Activated CD8-positive, alpha-beta memory T cell treated with anti-CD3 and anti-CD28 coated beads for 36 hours (primary cell): Measurements from ENCODE around the gene FAM72B. TPM values are rescaled to one million over a fixed set of nuclear protein-coding genes. Genes with fewer than 3 reads are reported as not detected.
"Not testable (repeated sequence)": the region's sequence is repeated elsewhere in the genome, so short reads cannot be mapped to it uniquely, and the experiment has no call there.

ENCODE experiments used
- CTCF ChIA-PET: fragments of 350-600 bp; sonication (Branson Sonifier 250); formaldehyde crosslinking; loops from one replicate; lab custom pipeline; 2021; ENCODE audit warnings: antibody characterized with exemption; lab: Charles Lee
- POLR2A ChIA-PET: fragments of 350-600 bp; sonication (Branson Sonifier 250); formaldehyde crosslinking; loops from one replicate; lab custom pipeline; 2021; ENCODE audit warnings: antibody characterized with exemption; lab: Charles Lee
- total RNA-seq, 2 experiments: library from RNA; stranded (reverse); gene quantifications; one replicate each; pipeline ENCODE4 v1.2.3, GENCODE V29; 2021

Gene FAM72B
- total RNA-seq, 2 experiments from 2014 or later: 19.2 to 22.6 TPM

DNA sequence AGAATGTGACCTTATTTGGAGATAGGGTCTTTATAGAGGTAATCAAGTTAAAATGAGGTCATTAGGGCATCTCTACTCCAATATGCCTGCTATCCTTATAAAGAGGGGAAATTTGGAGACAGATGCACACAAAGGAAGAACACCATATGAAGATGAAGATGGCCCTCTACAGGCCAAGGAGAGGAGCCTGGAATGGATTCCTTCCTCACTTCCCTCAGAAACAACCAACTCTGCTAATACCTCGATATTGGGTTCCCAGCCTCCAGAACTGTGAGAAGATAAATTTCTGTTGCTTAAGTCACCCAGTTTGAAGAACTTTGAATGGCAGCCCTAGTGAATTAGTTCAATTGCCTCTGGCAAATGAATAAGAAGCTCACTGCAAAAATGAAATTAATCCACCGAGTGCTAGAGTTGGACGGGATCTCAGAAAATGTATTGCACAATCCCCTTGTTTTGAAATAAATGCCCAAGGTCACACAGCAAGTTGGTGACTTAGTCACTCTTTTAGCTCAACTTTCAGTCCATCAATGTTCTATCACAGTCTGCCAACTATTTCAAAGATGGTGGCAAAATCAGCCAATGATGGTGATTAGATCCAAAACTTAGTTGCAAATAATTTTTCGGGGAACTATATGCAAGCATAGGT lies 27.1 kb downstream of the FAM72B start:
- CTCF ChIA-PET, POLR2A ChIA-PET: not testable (repeated sequence)

DNA sequence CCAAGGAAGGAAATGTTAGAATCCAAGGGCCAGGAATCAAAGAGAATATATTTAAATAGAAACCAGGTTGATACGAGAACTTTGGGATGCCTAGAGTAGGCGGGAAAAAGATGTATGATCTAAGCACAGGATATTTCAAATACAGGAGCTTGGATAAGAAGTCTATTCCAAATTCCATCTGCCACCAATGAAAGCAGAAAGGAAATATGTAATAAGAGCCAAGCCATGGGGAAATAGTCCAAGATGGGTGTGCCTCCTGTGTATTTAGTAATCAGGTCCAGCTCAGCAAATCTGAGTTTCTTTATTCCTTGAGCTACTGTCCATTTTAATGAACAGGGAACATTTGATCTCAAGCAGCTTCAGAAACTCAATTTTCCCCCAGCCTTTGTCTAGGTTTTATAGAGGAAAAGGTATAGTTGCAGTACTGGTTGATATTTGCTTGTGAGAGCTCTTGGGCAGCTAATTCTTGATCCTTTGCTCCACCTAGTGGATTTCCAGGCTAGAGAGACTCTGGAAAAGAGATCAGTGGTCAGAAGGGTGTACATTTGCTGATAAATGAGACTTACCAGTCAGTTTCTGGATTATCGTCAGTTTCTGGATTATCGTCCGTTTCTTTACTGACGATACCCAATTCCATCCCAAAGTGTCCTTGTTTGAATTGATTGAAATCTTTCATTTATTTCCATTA lies 28.3 kb downstream of the FAM72B start:
- CTCF ChIA-PET, POLR2A ChIA-PET: not testable (repeated sequence)

DNA sequence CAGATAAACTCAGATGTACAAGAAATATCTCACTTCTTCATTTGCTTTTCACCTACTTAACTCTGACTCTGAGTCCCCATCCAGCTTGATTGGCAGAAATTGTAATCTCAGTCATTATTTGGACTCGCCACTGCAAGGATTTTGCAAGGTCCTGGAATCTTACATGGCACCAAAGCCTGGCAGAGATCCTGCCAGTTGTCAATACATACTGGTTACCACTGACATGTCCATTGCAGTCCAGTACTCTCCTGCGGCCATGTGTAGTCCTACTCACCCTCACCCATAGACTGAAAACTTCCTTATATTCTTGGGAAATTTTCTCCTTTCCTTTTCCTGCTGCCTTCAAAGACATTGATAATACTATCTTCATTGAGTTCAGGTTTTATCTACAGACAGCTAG lies 29.3 kb downstream of the FAM72B start:
- POLR2A ChIA-PET, CTCF ChIA-PET: not testable (repeated sequence)

DNA sequence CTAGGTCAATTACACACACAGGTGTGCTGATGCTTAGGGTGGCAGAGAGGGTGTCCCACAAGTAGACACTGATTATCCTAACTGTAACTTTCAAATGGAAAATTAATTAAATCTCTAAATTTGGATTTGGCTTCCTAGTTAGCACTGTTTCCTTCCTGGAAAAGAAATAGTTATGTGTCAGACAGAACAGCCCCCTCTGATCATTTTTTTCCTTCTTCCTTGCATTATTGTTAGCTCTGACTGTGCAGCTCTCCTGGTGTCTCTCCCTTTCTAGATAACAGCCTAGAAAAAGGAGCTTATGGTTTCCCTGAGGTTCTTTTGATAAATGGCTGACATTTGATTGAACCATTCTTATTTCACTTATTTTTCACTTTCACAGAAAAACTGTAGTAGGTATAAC lies 31.4 kb downstream of the FAM72B start:
- POLR2A ChIA-PET: not testable (repeated sequence)

DNA sequence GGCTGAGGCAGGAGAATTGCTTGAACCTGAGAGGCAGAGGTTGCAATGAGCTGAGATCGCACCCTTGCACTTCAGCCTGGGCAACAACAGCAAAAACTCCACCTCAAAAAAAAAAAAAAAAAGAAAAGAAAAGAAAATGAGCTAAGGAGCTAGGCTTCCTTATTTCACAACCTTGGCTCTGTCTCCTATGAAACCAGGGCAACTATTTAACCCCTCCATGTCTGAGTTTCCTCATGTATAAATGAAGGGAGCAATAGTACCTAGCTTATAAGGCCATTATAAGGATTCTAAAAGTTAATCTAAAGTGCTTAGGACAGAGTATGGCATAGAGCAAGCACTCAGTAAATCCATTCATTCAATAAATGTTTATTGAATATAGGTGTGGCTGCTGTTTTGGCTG lies 32.8 kb downstream of the FAM72B start:
- CTCF ChIA-PET, POLR2A ChIA-PET: not testable (repeated sequence)

More for the DNA sequence above, 31.4 kb downstream of the FAM72B start:
- CTCF ChIA-PET: not testable (repeated sequence)

DNA sequence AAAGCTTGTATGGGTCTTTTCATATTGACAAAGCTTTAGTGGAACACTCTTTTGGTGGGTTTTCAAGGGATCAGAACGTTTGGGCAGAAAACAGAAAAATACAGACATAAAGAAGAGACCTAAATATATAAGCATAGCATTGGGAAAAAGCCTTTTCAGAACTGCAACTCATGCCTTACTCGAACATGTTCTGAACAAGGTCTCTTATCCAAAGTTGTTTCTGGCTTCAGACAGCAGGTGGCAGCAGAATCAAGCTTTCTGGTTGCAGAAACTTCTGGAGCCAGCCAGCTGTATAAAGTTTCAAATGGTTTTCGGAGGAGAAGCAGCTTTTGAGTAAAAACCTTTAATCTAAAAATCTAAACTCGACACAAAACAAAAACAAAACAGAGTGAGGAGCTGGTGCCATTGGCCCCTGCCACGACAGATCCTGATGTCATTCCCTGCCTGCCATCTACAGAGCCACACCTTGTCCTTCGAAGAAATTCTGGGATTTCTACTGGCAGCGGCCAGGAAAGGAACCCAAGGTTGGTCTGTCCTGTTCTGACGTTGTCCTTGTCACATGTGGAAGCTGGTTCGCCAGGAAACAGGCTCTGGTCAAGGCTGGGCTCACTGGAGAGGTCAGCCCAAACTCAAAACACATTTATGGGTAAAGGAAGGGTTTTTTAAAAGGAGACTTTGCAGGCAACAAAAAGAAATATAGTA lies 35.5 kb downstream of the FAM72B start:
- CTCF ChIA-PET, POLR2A ChIA-PET: not testable (repeated sequence)

DNA sequence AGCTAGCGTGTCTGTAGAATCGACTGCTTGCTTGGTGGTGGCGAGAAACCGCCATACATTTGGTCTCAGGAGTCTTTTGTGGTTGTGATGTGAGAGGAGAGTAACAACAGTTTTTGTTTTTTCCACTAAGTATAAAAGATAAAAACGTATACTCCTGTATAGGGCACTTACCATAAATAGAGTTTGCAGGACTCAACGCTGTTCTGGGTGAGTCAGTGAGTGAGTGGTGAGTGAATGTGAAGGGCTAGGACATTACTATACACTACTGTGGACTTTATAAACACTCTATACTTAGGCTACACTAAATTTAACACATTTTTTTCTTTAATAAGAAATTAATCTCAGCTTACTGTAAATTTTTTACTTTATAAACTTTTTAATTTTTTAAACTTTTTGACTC lies 43.7 kb downstream of the FAM72B start:
- POLR2A ChIA-PET, CTCF ChIA-PET: not testable (repeated sequence)

DNA sequence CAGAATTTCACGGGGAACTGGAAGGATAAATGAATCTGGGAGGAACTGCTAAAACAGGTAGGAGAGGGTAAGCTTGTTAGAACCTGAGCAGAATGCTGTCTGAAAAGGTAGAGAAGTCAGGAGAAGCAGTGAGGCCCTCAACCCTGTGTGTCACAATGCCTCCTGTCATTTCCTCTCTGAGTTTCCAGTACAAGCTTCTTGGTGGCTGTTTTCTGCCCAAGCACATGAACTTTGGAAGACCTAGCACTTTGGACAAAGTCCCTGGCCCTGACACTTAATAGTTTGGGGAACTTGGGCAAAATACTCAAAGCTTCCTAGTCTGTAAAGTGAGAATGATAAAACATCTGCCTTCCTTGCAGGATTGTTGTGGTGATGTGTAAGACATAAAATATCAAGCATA lies 52.6 kb downstream of the FAM72B start:
- CTCF ChIA-PET, POLR2A ChIA-PET: not testable (repeated sequence)

DNA sequence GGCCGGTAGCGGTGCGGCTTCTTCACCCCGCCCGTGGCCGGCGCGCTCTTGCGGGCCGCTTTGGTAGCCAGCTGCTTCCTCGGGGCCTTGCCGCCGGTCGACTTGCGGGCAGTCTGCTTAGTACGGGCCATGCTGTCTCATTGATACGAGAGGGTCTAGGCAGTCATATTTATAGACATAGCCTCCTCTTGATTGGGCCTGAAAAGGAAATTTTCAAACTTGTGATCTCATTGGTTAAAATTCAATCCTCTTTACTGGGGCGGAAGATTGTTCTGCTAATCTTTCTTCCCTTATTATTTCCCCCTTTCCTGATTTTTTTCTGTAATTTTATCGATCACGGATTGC lies 65.7 kb downstream of the FAM72B start:
- POLR2A ChIA-PET: not testable (repeated sequence)

More for the DNA sequence above, 65.7 kb downstream of the FAM72B start:
- CTCF ChIA-PET: not testable (repeated sequence)

Other genes starting within 250 kb of the FAM72B start
- 10 to 100 TPM; 21.9 to 22.2 TPM for gene SRGAP2C, start 635 bp upstream of the FAM72B start, total RNA-seq